Thymus (tissue), 14 donors: ENCODE measurements around the gene SYNDIG1. TPM values are rescaled to one million over a fixed set of nuclear protein-coding genes. Genes with fewer than 3 reads are reported as not detected.

ENCODE experiments used
- DNase-seq, 9 donors: peaks; one replicate each; pipeline ENCODE4 v3.0.0-alpha.2; 2013; ENCODE audit warnings: low spot score in 9 of 9, low read depth in 6 of 9, missing footprints in 1 of 9
- H3K27ac ChIP-seq, 2 donors: one replicate each; pipeline ENCODE4 v1.5.1; 2013; ENCODE audit warnings: control low read depth in 1 of 2, low read depth in 1 of 2, low read length in 1 of 2, mild to moderate bottlenecking in 1 of 2, moderate library complexity in 1 of 2
- H3K27me3 ChIP-seq, 2 donors: one replicate each; pipeline ENCODE4 v1.5.1; 2013; ENCODE audit warnings: low read length in 1 of 2; ENCODE audit not compliant: control insufficient read depth in 2 of 2, insufficient read depth in 1 of 2
- H3K36me3 ChIP-seq, 2 donors: one replicate each; pipeline ENCODE4 v1.5.1; 2013; ENCODE audit warnings: low read length in 1 of 2, mild to moderate bottlenecking in 1 of 2, moderate library complexity in 1 of 2; ENCODE audit not compliant: control insufficient read depth in 2 of 2, insufficient read depth in 2 of 2
- H3K4me1 ChIP-seq, 2 donors: one replicate each; pipeline ENCODE4 v1.5.1; 2013; ENCODE audit warnings: low read length in 2 of 2; ENCODE audit not compliant: control insufficient read depth in 2 of 2, insufficient read depth in 2 of 2
- H3K4me3 ChIP-seq, 2 donors: one replicate each; pipeline ENCODE4 v1.5.1; 2013; ENCODE audit warnings: low read length in 2 of 2, control low read depth in 1 of 2, mild to moderate bottlenecking in 1 of 2
- H3K9me3 ChIP-seq, 2 donors: one replicate each; pipeline ENCODE4 v1.5.1; 2013; ENCODE audit warnings: low read length in 1 of 2, mild to moderate bottlenecking in 1 of 2; ENCODE audit not compliant: control insufficient read depth in 2 of 2, insufficient read depth in 1 of 2
- WGBS: extraction: QIAGEN DNeasy Blood & Tissue Kit; methylation state at CpG from one replicate; pipeline ENCODE4 v1.1.7; 2013; 5-methylcytosine and 5-hydroxymethylcytosine counted together
- long read RNA-seq, 10 donors: transcript quantifications; one replicate each; lab custom pipeline, GENCODE V29; 2026
- polyA plus RNA-seq: library from polyadenylated mRNA; stranded (reverse); fragments of 200-250 nt; gene quantifications from one replicate; pipeline ENCODE4 v1.2.3, GENCODE V29; 2013
- total RNA-seq: library from RNA; stranded (reverse); fragments of 120-200 nt; gene quantifications from one replicate; pipeline ENCODE4 v1.2.4, GENCODE V29; 2013
- donor health status: healthy.

Gene SYNDIG1
- total RNA-seq (3.2 TPM), polyA plus RNA-seq (0.41 TPM)
- long read RNA-seq, donor 1: 0 reads
- long read RNA-seq, donor 2, partial matches to known transcripts: 0 of 2 reads
- long read RNA-seq, donor 2, other reads (novel, unspliced or antisense): 0 of 2 reads
- long read RNA-seq, donor 3, partial matches to known transcripts: 0 of 1 reads
- long read RNA-seq, donor 3, other reads (novel, unspliced or antisense): 0 of 1 reads
- long read RNA-seq, donor 4, partial matches to known transcripts: 0 of 1 reads
- long read RNA-seq, donor 4, other reads (novel, unspliced or antisense): 0 of 1 reads
- long read RNA-seq, donor 5, partial matches to known transcripts: 5 of 5 reads
- long read RNA-seq, donor 5, other reads (novel, unspliced or antisense): 0 of 5 reads
- long read RNA-seq, donor 6: 0 reads
- long read RNA-seq, donor 7: 0 reads
- long read RNA-seq, donor 8: 0 reads
- long read RNA-seq, donor 9: 0 reads
- long read RNA-seq, donor 10: 0 reads

DNA sequence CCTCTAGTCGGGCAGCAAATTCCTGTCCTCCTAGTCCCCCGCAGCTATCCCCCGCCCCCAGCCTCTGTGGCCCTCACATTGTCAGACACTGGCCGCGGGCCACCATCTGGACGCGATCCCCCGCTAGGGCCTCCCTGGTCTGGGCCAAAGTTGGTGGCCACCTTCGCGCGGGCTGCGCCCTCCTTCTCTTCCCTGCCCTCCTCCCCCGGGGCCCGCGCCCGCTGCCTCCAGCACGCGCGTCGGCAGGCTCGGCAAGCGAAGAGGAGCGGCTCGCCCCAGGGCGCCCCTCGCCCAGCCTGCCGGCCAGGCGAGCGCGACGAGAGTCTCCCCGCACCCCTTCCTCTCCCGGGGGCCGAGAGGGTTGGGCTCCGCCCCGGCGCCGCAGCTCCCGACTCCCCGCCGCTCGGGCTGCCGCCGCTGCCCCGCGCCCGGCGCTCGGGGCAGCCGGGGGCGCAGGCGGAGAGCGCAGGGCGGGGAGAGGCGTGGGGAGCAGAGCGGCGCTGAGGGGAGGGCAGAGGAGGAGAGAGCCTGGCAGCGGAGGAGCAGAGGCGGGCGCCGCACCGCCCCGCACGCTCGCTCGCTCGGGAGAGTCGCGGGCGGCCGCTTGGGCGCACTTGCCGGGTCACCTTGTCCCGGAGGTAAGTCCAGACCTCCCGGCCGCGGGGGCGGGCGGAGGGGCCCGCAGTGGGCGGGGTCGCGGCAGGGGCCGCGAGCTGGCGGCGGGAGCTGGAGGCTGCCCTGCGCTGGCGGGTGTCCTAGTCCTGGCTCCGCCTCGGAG lies at the start of gene SYNDIG1:
Gene SYNDIG1, plus strand, starts transcription at position 514 of the 778 bp plus-strand sequence. CDS start 73,469 bp downstream, outside the sequence.
- Histone ChIP-seq H3K4me3 (peak within 1 kb of the TSS in 1 of 2 donors; percentile 46), H3K4me1 (peaks cover 16 to 31% of the 10 kb centered on the region in 2 donors), H3K27me3 (peaks cover 32 to 79% of the 10 kb centered on the region in 2 donors), H3K36me3 (no peaks in the 10 kb centered on the region), H3K27ac (no peak within 1 kb of the TSS), H3K9me3 (peaks cover 0 to 1% of the 10 kb centered on the region in 2 donors)
- under 1% methylated on average over 91 of the region's 91 CpGs for WGBS
- peak in 1 of 9 donors; percentile 16 for DNase-seq

DNA sequence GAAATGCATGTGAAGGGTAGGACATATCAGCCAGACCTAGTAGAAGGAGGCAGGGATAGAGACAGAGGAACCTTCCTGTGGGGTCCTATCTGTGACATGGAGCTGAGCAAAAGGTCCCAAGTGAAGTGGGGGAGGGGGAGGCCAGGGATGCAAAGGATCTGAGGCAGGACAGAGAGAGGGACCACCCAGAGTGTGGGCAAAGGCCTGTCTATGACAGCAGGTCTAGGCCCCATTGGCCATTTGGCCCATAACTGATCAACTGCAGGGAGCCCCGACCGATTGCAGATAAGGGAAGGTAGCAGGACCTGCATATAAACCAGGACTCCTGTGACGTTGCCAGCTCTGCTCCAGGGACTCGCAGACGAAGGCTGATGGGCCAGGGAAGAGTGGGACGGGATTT lies 49.6 kb upstream of the SYNDIG1 start:
- Histone ChIP-seq H3K4me1 (no peaks in the 10 kb centered on the region), H3K27me3 (no peaks in the 10 kb centered on the region), H3K36me3 (no peaks in the 10 kb centered on the region), H3K9me3 (peaks cover 0 to 9% of the 10 kb centered on the region in 2 donors), H3K27ac (no peak overlapping the region), H3K4me3 (no peak overlapping the region)
- WGBS: 98% methylated on average over 6 of the region's 6 CpGs
- no peak for DNase-seq

- Histone ChIP-seq H3K4me1 (no peaks in the 10 kb centered on the region), H3K9me3 (peaks cover 0 to 6% of the 10 kb centered on the region in 2 donors), H3K27me3 (no peaks in the 10 kb centered on the region), H3K27ac (no peak overlapping the region), H3K4me3 (no peak overlapping the region), H3K36me3 (no peaks in the 10 kb centered on the region)
- WGBS: 97% methylated on average over 4 of the region's 4 CpGs
- no peak for DNase-seq
Measured at GRCh38 chr20:24420567-24420966, 48.9 kb upstream of the SYNDIG1 start.

GRCh38 chr20:24421071-24421470 lies 48.4 kb upstream of the SYNDIG1 start:
- no peak for DNase-seq
- 85% methylated on average over 9 of the region's 9 CpGs for WGBS

GRCh38 chr20:24422091-24422760 lies 47.2 kb upstream of the SYNDIG1 start:
- Histone ChIP-seq H3K9me3 (no peaks in the 10 kb centered on the region), H3K36me3 (no peaks in the 10 kb centered on the region), H3K27me3 (no peaks in the 10 kb centered on the region), H3K4me3 (no peak overlapping the region), H3K4me1 (no peaks in the 10 kb centered on the region), H3K27ac (no peak overlapping the region)
- no peak for DNase-seq
- WGBS: 96% methylated on average over 14 of the region's 14 CpGs

More at GRCh38 chr20:24421071-24421470, 48.4 kb upstream of the SYNDIG1 start:
- Histone ChIP-seq H3K27ac (no peak overlapping the region), H3K4me3 (no peak overlapping the region), H3K27me3 (no peaks in the 10 kb centered on the region), H3K9me3 (peaks cover 0 to 1% of the 10 kb centered on the region in 2 donors), H3K36me3 (no peaks in the 10 kb centered on the region), H3K4me1 (no peaks in the 10 kb centered on the region)

DNA sequence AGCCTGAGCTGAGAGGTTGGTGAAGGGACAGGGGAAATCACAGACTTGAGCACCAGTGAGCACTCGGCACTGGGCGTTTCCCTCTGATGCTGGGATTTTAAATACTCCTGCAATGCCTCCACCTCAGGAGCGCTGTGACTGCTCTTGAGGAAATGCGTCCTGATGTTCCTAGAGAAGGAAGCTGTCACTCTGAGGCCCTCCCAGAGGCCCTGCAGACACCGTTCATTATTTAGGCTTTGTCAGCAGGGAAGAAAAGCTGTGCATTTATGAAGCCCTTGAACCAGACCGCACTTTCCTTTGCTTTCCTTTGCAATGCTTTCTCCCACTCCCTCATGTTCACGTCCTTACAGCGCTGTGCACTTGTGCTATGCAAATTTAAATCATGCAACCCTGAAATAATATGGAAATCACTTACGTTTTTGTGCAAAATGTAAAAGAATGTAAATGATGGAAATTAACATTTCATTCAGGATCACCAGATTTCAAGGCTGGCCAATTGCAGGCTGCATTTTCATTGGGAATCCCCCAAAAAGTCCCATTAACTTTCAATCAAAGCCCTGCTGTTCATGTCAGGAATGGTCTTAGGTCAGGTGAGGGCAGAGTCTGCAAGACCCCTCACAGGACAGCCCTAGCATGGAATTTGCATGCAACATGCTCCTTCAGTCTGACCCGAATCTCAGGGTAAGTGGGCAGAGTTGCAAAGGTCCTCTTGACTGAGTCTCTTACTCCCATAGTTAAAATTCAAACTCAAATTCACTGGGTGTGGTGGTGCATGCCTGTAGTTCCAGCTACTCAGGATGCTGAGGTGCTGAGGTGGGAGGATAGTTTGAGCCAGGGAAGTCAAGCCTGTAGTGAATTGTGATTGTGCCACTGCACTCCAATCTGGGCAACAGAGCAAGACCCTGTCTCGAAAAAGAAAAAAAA lies 45.8 kb upstream of the SYNDIG1 start:
- Histone ChIP-seq H3K4me3 (no peak overlapping the region), H3K27me3 (no peaks in the 10 kb centered on the region), H3K27ac (no peak overlapping the region), H3K36me3 (no peaks in the 10 kb centered on the region), H3K9me3 (no peaks in the 10 kb centered on the region), H3K4me1 (no peaks in the 10 kb centered on the region)
- 91% methylated on average over 11 of the region's 11 CpGs for WGBS
- no peak for DNase-seq

GRCh38 chr20:24425523-24426135 lies 43.8 kb upstream of the SYNDIG1 start:
- Histone ChIP-seq H3K4me3 (no peak overlapping the region), H3K27me3 (no peaks in the 10 kb centered on the region), H3K36me3 (no peaks in the 10 kb centered on the region), H3K4me1 (no peaks in the 10 kb centered on the region), H3K27ac (no peak overlapping the region), H3K9me3 (no peaks in the 10 kb centered on the region)
- WGBS: 97% methylated on average over 4 of the region's 4 CpGs
- no peak for DNase-seq
